T-helper 2 cell treated with Interferon-gamma antibody and Interleukin-4, amounts not matched to agents 5 μg/mL and 100 μg/mL, for 36 hours (primary cell): Measurements from ENCODE around the gene TSPAN32.
A peak's percentile ranks its signal among the peaks of the same experiment; 100 is the strongest.

Experiments
- DNase-seq: peaks from one replicate; pipeline ENCODE4 v3.0.0; 2021; ENCODE audit warnings: low spot score
- H3K27ac Mint-ChIP-seq: one replicate; pipeline ENCODE4 v1.8.0; 2021; ENCODE audit warnings: mild to moderate bottlenecking, mixed read lengths
- H3K27me3 Mint-ChIP-seq: one replicate; pipeline ENCODE4 v1.8.0; 2021; ENCODE audit warnings: low read depth, mixed read lengths
- H3K36me3 Mint-ChIP-seq: one replicate; pipeline ENCODE4 v1.8.0; 2021; ENCODE audit warnings: low read depth, mixed read lengths
- H3K4me1 Mint-ChIP-seq: one replicate; pipeline ENCODE4 v1.8.0; 2021; ENCODE audit warnings: low read depth, mixed read lengths
- H3K4me3 Mint-ChIP-seq: one replicate; pipeline ENCODE4 v1.8.0; 2022; ENCODE audit warnings: mild to moderate bottlenecking, moderate library complexity, mixed read lengths
- H3K9me3 Mint-ChIP-seq: one replicate; pipeline ENCODE4 v1.8.0; 2021; ENCODE audit warnings: mixed read lengths

The TSPAN32 gene

GRCh38 chr11:2301631-2302305 is at the start of gene TSPAN32, which contains the start of gene C11orf21:
Gene TSPAN32, plus strand, starts transcription at chr11:2302013. Its CDS starts 137 bp downstream, at chr11:2302150.
Gene C11orf21, minus strand, starts transcription at chr11:2301918. Its CDS starts 110 bp downstream, at chr11:2301808.
- Mint-ChIP-seq H3K36me3 (peaks cover 14% of the 10 kb centered on the region), H3K4me1 (peaks cover 29% of the 10 kb centered on the region), H3K9me3 (no peaks in the 10 kb centered on the region), H3K27ac (peak within 1 kb of the TSS; percentile 90), H3K4me3 (peak within 1 kb of the TSS; percentile 94), H3K27me3 (no peaks in the 10 kb centered on the region)
- DNase-seq, result peak; percentile 70

- Mint-ChIP-seq H3K36me3 (no peaks in the 10 kb centered on the region), H3K4me3 (no peak overlapping the region), H3K27ac (no peak overlapping the region), H3K4me1 (no peaks in the 10 kb centered on the region), H3K9me3 (no peaks in the 10 kb centered on the region), H3K27me3 (peaks cover 5% of the 10 kb centered on the region)
- DNase-seq, result no peak
Observed at GRCh38 chr11:2252018-2252417, 49.8 kb upstream of the TSPAN32 start.

- H3K9me3 Mint-ChIP-seq, result no peaks in the 10 kb centered on the region
- no peaks in the 10 kb centered on the region for H3K4me1 Mint-ChIP-seq
- no peaks in the 10 kb centered on the region for H3K36me3 Mint-ChIP-seq
- H3K27me3 Mint-ChIP-seq, result peaks cover 5% of the 10 kb centered on the region
- no peak for DNase-seq
- H3K4me3 Mint-ChIP-seq, result no peak overlapping the region
- no peak overlapping the region for H3K27ac Mint-ChIP-seq
Observed at GRCh38 chr11:2256293-2256913, 45.4 kb upstream of the TSPAN32 start.

GRCh38 chr11:2256951-2257700 is 44.7 kb upstream of the TSPAN32 start:
- no peak overlapping the region for H3K27ac Mint-ChIP-seq
- H3K4me1 Mint-ChIP-seq, result no peaks in the 10 kb centered on the region
- H3K4me3 Mint-ChIP-seq, result no peak overlapping the region
- peaks cover 5% of the 10 kb centered on the region for H3K27me3 Mint-ChIP-seq
- H3K36me3 Mint-ChIP-seq, result no peaks in the 10 kb centered on the region
- DNase-seq, result no peak
- no peaks in the 10 kb centered on the region for H3K9me3 Mint-ChIP-seq

GRCh38 chr11:2258501-2259465 is 43.0 kb upstream of the TSPAN32 start:
- Mint-ChIP-seq H3K27me3 (no peaks in the 10 kb centered on the region), H3K4me3 (no peak overlapping the region), H3K27ac (no peak overlapping the region), H3K36me3 (no peaks in the 10 kb centered on the region), H3K9me3 (no peaks in the 10 kb centered on the region), H3K4me1 (no peaks in the 10 kb centered on the region)
- no peak for DNase-seq

GRCh38 chr11:2259466-2259830 is 42.4 kb upstream of the TSPAN32 start:
- Mint-ChIP-seq H3K27ac (no peak overlapping the region), H3K4me3 (no peak overlapping the region), H3K9me3 (no peaks in the 10 kb centered on the region), H3K27me3 (no peaks in the 10 kb centered on the region), H3K36me3 (no peaks in the 10 kb centered on the region), H3K4me1 (no peaks in the 10 kb centered on the region)
- no peak for DNase-seq

GRCh38 chr11:2259897-2260451 is 41.8 kb upstream of the TSPAN32 start:
- Mint-ChIP-seq H3K36me3 (no peaks in the 10 kb centered on the region), H3K27me3 (no peaks in the 10 kb centered on the region), H3K9me3 (no peaks in the 10 kb centered on the region), H3K4me1 (no peaks in the 10 kb centered on the region), H3K4me3 (no peak overlapping the region), H3K27ac (no peak overlapping the region)
- no peak for DNase-seq

- Mint-ChIP-seq H3K9me3 (no peaks in the 10 kb centered on the region), H3K27ac (no peak overlapping the region), H3K27me3 (no peaks in the 10 kb centered on the region), H3K36me3 (no peaks in the 10 kb centered on the region), H3K4me3 (no peak overlapping the region), H3K4me1 (peaks cover 6% of the 10 kb centered on the region)
- no peak for DNase-seq
Observed at GRCh38 chr11:2260491-2261364, 41.1 kb upstream of the TSPAN32 start.

GRCh38 chr11:2261436-2262230 is 40.2 kb upstream of the TSPAN32 start:
- H3K27me3 Mint-ChIP-seq, result peaks cover 2% of the 10 kb centered on the region
- no peak for DNase-seq
- no peaks in the 10 kb centered on the region for H3K36me3 Mint-ChIP-seq
- H3K27ac Mint-ChIP-seq, result no peak overlapping the region
- no peaks in the 10 kb centered on the region for H3K9me3 Mint-ChIP-seq
- peaks cover 14% of the 10 kb centered on the region for H3K4me1 Mint-ChIP-seq
- no peak overlapping the region for H3K4me3 Mint-ChIP-seq

- Mint-ChIP-seq H3K4me1 (peaks cover 14% of the 10 kb centered on the region), H3K27me3 (peaks cover 2% of the 10 kb centered on the region), H3K27ac (no peak overlapping the region), H3K9me3 (no peaks in the 10 kb centered on the region), H3K4me3 (no peak overlapping the region), H3K36me3 (no peaks in the 10 kb centered on the region)
- no peak for DNase-seq
Observed at GRCh38 chr11:2262301-2263070, 39.3 kb upstream of the TSPAN32 start.

- Mint-ChIP-seq H3K4me1 (peaks cover 14% of the 10 kb centered on the region), H3K36me3 (no peaks in the 10 kb centered on the region), H3K4me3 (no peak overlapping the region), H3K9me3 (no peaks in the 10 kb centered on the region), H3K27me3 (peaks cover 6% of the 10 kb centered on the region), H3K27ac (no peak overlapping the region)
- no peak for DNase-seq
Observed at GRCh38 chr11:2263071-2263565, 38.7 kb upstream of the TSPAN32 start.
